Transverse colon (tissue), 4 donors: Measurements from ENCODE around the gene MEMO1.

Source experiments
- CTCF ChIP-seq, 5 experiments: fragments of 200-600 bp in 3 of 5; fragments of 450-650 bp in 2 of 5; sonication (generic) in 3 of 5; IDR thresholded peaks; 1 replicate in 2 of 5; 2 replicates in 3 of 5; pipeline ENCODE4 v1.5.1; 2016 to 2017; ENCODE audit warnings: antibody characterized with exemption in 5 of 5, inconsistent platforms in 3 of 5, mild to moderate bottlenecking in 2 of 5, moderate library complexity in 1 of 5
- EP300 ChIP-seq: sonication (generic); formaldehyde crosslinking; IDR thresholded peaks from one replicate; pipeline ENCODE4 v1.6.1; 2017; ENCODE audit warnings: antibody characterized with exemption, low read depth
- POLR2A ChIP-seq: fragments of 450-650 bp; IDR thresholded peaks from one replicate; pipeline ENCODE4 v1.6.1; 2016; ENCODE audit warnings: antibody characterized with exemption, mild to moderate bottlenecking, moderate library complexity
- POLR2AphosphoS5 ChIP-seq, 3 donors: sonication (generic); formaldehyde crosslinking; IDR thresholded peaks; one replicate each; pipeline ENCODE4 v1.6.1; 2016; ENCODE audit warnings: antibody characterized with exemption in 3 of 3

- no peak for TF ChIP-seq CTCF (IDR thresholded peaks at IDR 0.05)
- no peak for TF ChIP-seq POLR2AphosphoS5 (IDR thresholded peaks at IDR 0.05)
- TF ChIP-seq POLR2A: no peak
- no peak for TF ChIP-seq EP300
Observed at GRCh38 chr2:31983762-31984467, 26.9 kb downstream of the MEMO1 start.
